ENCODE results near the gene TSEN54. TPM values are rescaled to one million over a fixed set of nuclear protein-coding genes. Genes with fewer than 3 reads are reported as not detected.

Gene TSEN54
- total RNA-seq, 1 experiment from 2014 or later: 44.5 TPM

DNA sequence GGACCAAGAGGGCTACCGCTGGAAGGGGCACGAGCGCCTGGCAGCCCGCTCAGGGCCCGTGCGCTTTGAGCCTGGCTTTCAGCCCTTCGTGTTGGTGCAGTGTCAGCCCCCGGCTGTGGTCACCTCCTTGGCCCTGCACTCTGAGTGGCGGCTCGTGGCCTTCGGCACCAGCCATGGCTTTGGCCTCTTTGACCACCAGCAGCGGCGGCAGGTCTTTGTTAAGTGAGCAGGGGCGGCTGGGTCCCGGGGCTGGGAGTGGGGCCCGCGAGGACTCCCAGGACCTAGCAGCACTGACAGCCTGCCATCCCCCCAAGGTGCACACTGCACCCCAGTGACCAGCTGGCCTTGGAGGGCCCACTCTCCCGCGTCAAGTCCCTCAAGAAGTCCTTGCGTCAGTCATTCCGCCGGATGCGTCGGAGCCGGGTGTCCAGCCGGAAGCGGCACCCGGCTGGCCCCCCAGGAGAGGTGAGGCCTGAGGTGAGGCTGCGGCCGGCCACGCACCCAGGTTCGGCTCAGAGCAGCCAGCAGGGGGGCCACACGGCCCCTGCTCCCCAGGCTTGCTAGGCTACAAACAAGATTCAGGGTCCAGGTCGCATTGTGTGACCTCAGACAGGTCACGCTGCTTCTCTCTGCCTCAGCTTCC, 53.8 kb downstream of the TSEN54 start:
- no peak overlapping the region for H3K27ac ChIP-seq (ENCODE audit: insufficient read length, low read depth, low read length)
- Mint-ChIP-seq H3K4me3 (no peak overlapping the region), H3K27me3 (ENCODE audit: low read depth) (no peaks in the 10 kb centered on the region), H3K27ac (no peak overlapping the region), H3K36me3 (ENCODE audit: insufficient read depth in 1 of 3, low read depth in 3 of 3) (peaks cover 2 to 30% (median 12%) of the 10 kb centered on the region in 3 experiments; a peak in 5 of 7 replicates), H3K9me3 (no peaks in the 10 kb centered on the region), H3K4me1 (no peaks in the 10 kb centered on the region)
- no peak overlapping the region for H3K4ac ChIP-seq (ENCODE audit: low read depth, low read length)
- H3K9me3 ChIP-seq (ENCODE audit: control insufficient read depth, low read depth, low read length): no peaks in the 10 kb centered on the region
- no peak overlapping the region for H4K91ac ChIP-seq (ENCODE audit: insufficient read length, low read depth, low read length)
- H3K18ac ChIP-seq (ENCODE audit: insufficient read length, low read depth, low read length): no peak overlapping the region
- H2BK120ac ChIP-seq (ENCODE audit: low read depth, low read length, poor library complexity, severe bottlenecking): no peak overlapping the region
- no peak overlapping the region for H3K23ac ChIP-seq (ENCODE audit: insufficient read length, low read depth, low read length)
- H3K4me1 ChIP-seq (ENCODE audit: insufficient read depth, low read length): no peaks in the 10 kb centered on the region
- no peak overlapping the region for H4K8ac ChIP-seq (replicated peaks; ENCODE audit: insufficient read length, low read depth, low read length)
- H2BK5ac ChIP-seq (ENCODE audit: insufficient read length, low read length): no peak overlapping the region
- WGBS (ENCODE audit: extremely low coverage, insufficient read length, low lambda C conversion rate): no CpG with 5 or more reads among the region's 35 CpGs
- no peaks in the 10 kb centered on the region for H3K79me2 ChIP-seq (ENCODE audit: insufficient read depth, low read length)
- no peaks in the 10 kb centered on the region for H3K79me1 ChIP-seq (ENCODE audit: insufficient read depth, low read depth, low read length, poor library complexity, severe bottlenecking)
- H3K4me2 ChIP-seq (ENCODE audit: insufficient read depth, insufficient read length, low read length): no peak overlapping the region
- no peak overlapping the region for H2BK20ac ChIP-seq (ENCODE audit: low read depth, low read length, poor library complexity, severe bottlenecking)
- H2AK5ac ChIP-seq (ENCODE audit: insufficient read length, low read length): no peak overlapping the region
- H4K5ac ChIP-seq (ENCODE audit: insufficient read length, low read depth, low read length): no peak overlapping the region
- H3K56ac ChIP-seq (ENCODE audit: insufficient read length, low read depth, low read length): no peak overlapping the region
- TF ChIP-seq, protein P1, sequence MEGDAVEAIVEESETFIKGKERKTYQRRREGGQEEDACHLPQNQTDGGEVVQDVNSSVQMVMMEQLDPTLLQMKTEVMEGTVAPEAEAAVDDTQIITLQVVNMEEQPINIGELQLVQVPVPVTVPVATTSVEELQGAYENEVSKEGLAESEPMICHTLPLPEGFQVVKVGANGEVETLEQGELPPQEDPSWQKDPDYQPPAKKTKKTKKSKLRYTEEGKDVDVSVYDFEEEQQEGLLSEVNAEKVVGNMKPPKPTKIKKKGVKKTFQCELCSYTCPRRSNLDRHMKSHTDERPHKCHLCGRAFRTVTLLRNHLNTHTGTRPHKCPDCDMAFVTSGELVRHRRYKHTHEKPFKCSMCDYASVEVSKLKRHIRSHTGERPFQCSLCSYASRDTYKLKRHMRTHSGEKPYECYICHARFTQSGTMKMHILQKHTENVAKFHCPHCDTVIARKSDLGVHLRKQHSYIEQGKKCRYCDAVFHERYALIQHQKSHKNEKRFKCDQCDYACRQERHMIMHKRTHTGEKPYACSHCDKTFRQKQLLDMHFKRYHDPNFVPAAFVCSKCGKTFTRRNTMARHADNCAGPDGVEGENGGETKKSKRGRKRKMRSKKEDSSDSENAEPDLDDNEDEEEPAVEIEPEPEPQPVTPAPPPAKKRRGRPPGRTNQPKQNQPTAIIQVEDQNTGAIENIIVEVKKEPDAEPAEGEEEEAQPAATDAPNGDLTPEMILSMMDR (conservative IDR thresholded peaks at IDR 0.05): no peak
- H3K14ac ChIP-seq (ENCODE audit: insufficient read depth, low read length): no peak overlapping the region; the same call in 1 of the 2 replicates
- H3K27me3 ChIP-seq (ENCODE audit: insufficient read depth, low read length): no peaks in the 10 kb centered on the region
- no peaks in the 10 kb centered on the region for H3K23me2 ChIP-seq (ENCODE audit: insufficient read length, low read depth, low read length, poor library complexity, severe bottlenecking)
- DNase-seq: no peak
- H2BK12ac ChIP-seq (ENCODE audit: insufficient read length, low read depth, low read length): no peak overlapping the region
- H3T11ph ChIP-seq (ENCODE audit: low read length): no peak overlapping the region
- no peaks in the 10 kb centered on the region for H4K20me1 ChIP-seq (ENCODE audit: control insufficient read depth, insufficient read depth, insufficient read length)
- H3K9ac ChIP-seq (ENCODE audit: extremely low read depth, insufficient read length, low read length): no peak overlapping the region
- H2BK15ac ChIP-seq (ENCODE audit: low read depth, low read length): no peak overlapping the region
- no peak overlapping the region for H2AFZ ChIP-seq (ENCODE audit: low read length)

Measured in H9 (cell line).